SK-N-SH (cell line): ENCODE data around the gene MTR.

Experiments used
- CHD2 ChIP-seq: fragments of 150-350 bp; IDR thresholded peaks from 2 replicates; pipeline ENCODE4 v1.6.1; 2018; ENCODE audit warnings: low read length; ENCODE audit not compliant: partially characterized antibody
- ELF1 ChIP-seq: IDR thresholded peaks from 2 replicates; pipeline ENCODE4 v1.4.0; 2012
- EP300 ChIP-seq, 2 experiments: IDR thresholded peaks; 2 replicates each; pipeline versions ENCODE4 v1.4.0 to v1.6.1; 2012; ENCODE audit warnings: borderline replicate concordance in 1 of 2, low read depth in 1 of 2, low read length in 1 of 2
- FOSL2 ChIP-seq: IDR thresholded peaks from 2 replicates; pipeline ENCODE4 v1.4.0; 2012; ENCODE audit warnings: low read depth, mild to moderate bottlenecking, moderate library complexity, borderline replicate concordance
- NFIC ChIP-seq: IDR thresholded peaks from 2 replicates; pipeline ENCODE4 v1.4.0; 2012; ENCODE audit warnings: borderline replicate concordance
- POLR2AphosphoS5 ChIP-seq: IDR thresholded peaks from 2 replicates; pipeline ENCODE4 v1.6.1; 2012; ENCODE audit warnings: low read depth, low read length
- SIN3A ChIP-seq: IDR thresholded peaks from 2 replicates; pipeline ENCODE4 v1.6.1; 2012; ENCODE audit warnings: low read depth, mild to moderate bottlenecking, low read length, moderate library complexity, borderline replicate concordance
- TAF1 ChIP-seq: IDR thresholded peaks from 2 replicates; pipeline ENCODE4 v1.6.1; 2012; ENCODE audit warnings: low read depth, mild to moderate bottlenecking, low read length, moderate library complexity, borderline replicate concordance
- TEAD4 ChIP-seq: IDR thresholded peaks from 2 replicates; pipeline ENCODE4 v1.4.0; 2012; ENCODE audit warnings: mild to moderate bottlenecking, borderline replicate concordance; ENCODE audit not compliant: insufficient read depth
- YY1 ChIP-seq: IDR thresholded peaks from 2 replicates; pipeline ENCODE4 v1.4.0; 2012; ENCODE audit warnings: low read depth, mild to moderate bottlenecking
- TF ChIP-seq, protein P1 (sequence below): fragments of 200-600 bp; sonication (generic); IDR thresholded peaks from 2 replicates; pipeline ENCODE4 v1.6.1; 2017; ENCODE audit warnings: antibody characterized with exemption, mild to moderate bottlenecking, moderate library complexity
- TF ChIP-seq, protein P2 (sequence below): IDR thresholded peaks from 2 replicates; pipeline ENCODE4 v1.6.1; 2012; ENCODE audit warnings: mild to moderate bottlenecking, low read depth, low read length, moderate library complexity

DNA sequence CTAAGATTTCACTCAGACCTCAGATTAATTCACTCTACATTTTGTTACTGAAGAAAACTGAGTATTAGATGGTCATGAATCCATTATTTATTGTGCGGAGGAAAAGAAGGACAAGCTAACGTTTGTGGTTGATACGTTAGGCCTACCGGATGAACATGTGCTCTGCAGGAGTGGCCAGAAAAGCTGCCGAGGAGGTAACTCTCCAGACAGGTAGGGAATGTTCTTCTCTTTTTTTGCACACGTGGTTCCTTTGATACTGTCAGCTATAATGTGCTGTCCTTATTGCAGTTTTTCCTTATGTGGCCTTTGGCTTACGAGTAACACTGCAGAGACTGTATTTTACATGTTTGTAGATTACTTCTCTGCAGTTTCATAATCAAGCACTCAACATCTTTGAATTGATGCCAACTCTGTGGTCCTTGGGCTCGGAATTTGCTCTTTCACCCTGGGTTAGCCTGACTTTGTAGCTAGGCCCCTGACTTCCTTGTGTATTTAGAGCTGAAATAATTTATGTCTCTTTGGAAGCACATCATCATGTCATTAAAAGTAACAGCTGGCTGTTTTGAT, 13.6 kb downstream of the MTR start:
- TF ChIP-seq, protein P1, sequence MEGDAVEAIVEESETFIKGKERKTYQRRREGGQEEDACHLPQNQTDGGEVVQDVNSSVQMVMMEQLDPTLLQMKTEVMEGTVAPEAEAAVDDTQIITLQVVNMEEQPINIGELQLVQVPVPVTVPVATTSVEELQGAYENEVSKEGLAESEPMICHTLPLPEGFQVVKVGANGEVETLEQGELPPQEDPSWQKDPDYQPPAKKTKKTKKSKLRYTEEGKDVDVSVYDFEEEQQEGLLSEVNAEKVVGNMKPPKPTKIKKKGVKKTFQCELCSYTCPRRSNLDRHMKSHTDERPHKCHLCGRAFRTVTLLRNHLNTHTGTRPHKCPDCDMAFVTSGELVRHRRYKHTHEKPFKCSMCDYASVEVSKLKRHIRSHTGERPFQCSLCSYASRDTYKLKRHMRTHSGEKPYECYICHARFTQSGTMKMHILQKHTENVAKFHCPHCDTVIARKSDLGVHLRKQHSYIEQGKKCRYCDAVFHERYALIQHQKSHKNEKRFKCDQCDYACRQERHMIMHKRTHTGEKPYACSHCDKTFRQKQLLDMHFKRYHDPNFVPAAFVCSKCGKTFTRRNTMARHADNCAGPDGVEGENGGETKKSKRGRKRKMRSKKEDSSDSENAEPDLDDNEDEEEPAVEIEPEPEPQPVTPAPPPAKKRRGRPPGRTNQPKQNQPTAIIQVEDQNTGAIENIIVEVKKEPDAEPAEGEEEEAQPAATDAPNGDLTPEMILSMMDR, result no peak
- TF ChIP-seq, protein P2, sequence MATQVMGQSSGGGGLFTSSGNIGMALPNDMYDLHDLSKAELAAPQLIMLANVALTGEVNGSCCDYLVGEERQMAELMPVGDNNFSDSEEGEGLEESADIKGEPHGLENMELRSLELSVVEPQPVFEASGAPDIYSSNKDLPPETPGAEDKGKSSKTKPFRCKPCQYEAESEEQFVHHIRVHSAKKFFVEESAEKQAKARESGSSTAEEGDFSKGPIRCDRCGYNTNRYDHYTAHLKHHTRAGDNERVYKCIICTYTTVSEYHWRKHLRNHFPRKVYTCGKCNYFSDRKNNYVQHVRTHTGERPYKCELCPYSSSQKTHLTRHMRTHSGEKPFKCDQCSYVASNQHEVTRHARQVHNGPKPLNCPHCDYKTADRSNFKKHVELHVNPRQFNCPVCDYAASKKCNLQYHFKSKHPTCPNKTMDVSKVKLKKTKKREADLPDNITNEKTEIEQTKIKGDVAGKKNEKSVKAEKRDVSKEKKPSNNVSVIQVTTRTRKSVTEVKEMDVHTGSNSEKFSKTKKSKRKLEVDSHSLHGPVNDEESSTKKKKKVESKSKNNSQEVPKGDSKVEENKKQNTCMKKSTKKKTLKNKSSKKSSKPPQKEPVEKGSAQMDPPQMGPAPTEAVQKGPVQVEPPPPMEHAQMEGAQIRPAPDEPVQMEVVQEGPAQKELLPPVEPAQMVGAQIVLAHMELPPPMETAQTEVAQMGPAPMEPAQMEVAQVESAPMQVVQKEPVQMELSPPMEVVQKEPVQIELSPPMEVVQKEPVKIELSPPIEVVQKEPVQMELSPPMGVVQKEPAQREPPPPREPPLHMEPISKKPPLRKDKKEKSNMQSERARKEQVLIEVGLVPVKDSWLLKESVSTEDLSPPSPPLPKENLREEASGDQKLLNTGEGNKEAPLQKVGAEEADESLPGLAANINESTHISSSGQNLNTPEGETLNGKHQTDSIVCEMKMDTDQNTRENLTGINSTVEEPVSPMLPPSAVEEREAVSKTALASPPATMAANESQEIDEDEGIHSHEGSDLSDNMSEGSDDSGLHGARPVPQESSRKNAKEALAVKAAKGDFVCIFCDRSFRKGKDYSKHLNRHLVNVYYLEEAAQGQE, result no peak
- TF ChIP-seq ELF1 (no peak), TAF1 (no peak), CHD2 (no peak), YY1 (no peak), POLR2AphosphoS5 (no peak), EP300 (IDR thresholded peaks at IDR 0.05; ENCODE audit: borderline replicate concordance in 1 of 2, low read depth in 1 of 2, low read length in 1 of 2) (no peak), NFIC (no peak), TEAD4 (no peak), SIN3A (no peak), FOSL2 (no peak)
